K562 (cell line): ENCODE measurements around the gene SEC63. TPM values are rescaled to one million over a fixed set of nuclear protein-coding genes. Genes with fewer than 3 reads are reported as not detected.

Experiments
- ATAC-seq: fragments of 200-7000 bp; cut with Tn5 transposase; 3 replicates; pipeline ENCODE4 v1.9.1; 2020; ENCODE audit warnings: moderate library complexity
- BruUV-seq: library from RNA; stranded (reverse); fragments of 400-500 nt; replicated peaks from 2 replicates; lab custom pipeline; 2021; lab: Mats Ljungman, UMichigan
- CTCF ChIA-PET: fragments of 300-600 bp; formaldehyde crosslinking; extraction: SDS; loops from one replicate; lab custom pipeline; 2021; ENCODE audit warnings: low intra/inter-chr PET ratio; lab: Yijun Ruan, JAX
- POLR2A ChIA-PET: fragments of 300-600, 350-650 bp; sonication (Branson Sonifier 250); formaldehyde crosslinking; extraction: SDS; loops from one replicate; lab custom pipeline; 2021; ENCODE audit warnings: antibody characterized with exemption, inconsistent platforms; lab: Yijun Ruan, JAX
- DNase-seq, 4 experiments: peaks; one replicate each; pipeline versions ENCODE4 v3.0.0 to v3.0.0-alpha.2; 2011 to 2018; ENCODE audit warnings: low spot score in 3 of 4, mixed read lengths in 3 of 4; ENCODE audit errors: extremely low read depth in 1 of 4
- FAIRE-seq: peaks from 2 replicates; lab custom pipeline; 2011; peaks lifted over from hg19 to GRCh38; lab: Jason Lieb, UNC
- H2AFZ ChIP-seq: 2 replicates; pipeline ENCODE4 v1.6.0; 2011; ENCODE audit warnings: low read depth, low read length, control low read depth, inconsistent platforms
- H3K27ac ChIP-seq: fragments of 200-600 bp; 3 replicates; pipeline ENCODE4 v1.8.0; 2011; ENCODE audit warnings: low read depth, mild to moderate bottlenecking, control low read depth, inconsistent platforms, low read length, moderate library complexity, mixed read lengths; ENCODE audit errors: extremely low read depth
- H3K27me3 ChIP-seq, 2 experiments: fragments of 300-600 bp in 1 of 2; 2 replicates in 1 of 2; 3 replicates in 1 of 2; pipeline versions ENCODE4 v1.6.0 to v1.8.0; 2011; ENCODE audit warnings: inconsistent platforms in 2 of 2, low read length in 2 of 2, mild to moderate bottlenecking in 1 of 2, mixed read lengths in 1 of 2, moderate library complexity in 1 of 2; ENCODE audit not compliant: control insufficient read depth in 2 of 2, insufficient read depth in 2 of 2
- H3K36me3 ChIP-seq: fragments of 300-600 bp; 3 replicates; pipeline ENCODE4 v1.8.0; 2011; ENCODE audit warnings: mild to moderate bottlenecking, low read length, inconsistent platforms; ENCODE audit not compliant: control insufficient read depth, insufficient read depth
- H3K4me1 ChIP-seq, 2 experiments: fragments of 200-600 bp in 1 of 2; replicated peaks in 1 of 2; 2 replicates in 1 of 2; 3 replicates in 1 of 2; pipeline versions ENCODE4 v1.5.1 to v1.8.0; 2011; ENCODE audit warnings: inconsistent platforms in 2 of 2, low read length in 2 of 2, mild to moderate bottlenecking in 1 of 2, mixed read lengths in 1 of 2, moderate library complexity in 1 of 2; ENCODE audit not compliant: control insufficient read depth in 2 of 2, insufficient read depth in 2 of 2
- H3K4me2 ChIP-seq: 2 replicates; pipeline ENCODE4 v1.6.1; 2011; ENCODE audit warnings: low read length, control low read depth, inconsistent platforms, mixed read lengths; ENCODE audit not compliant: insufficient read depth
- H3K4me3 ChIP-seq: fragments of 200-600 bp; sonication (generic), shearing (Covaris generic); 2 replicates; pipeline ENCODE4 v1.5.1; 2016; ENCODE audit warnings: control low read depth, inconsistent platforms
- H3K79me2 ChIP-seq: fragments of 200-600 bp; 3 replicates; pipeline ENCODE4 v1.8.0; 2011; ENCODE audit warnings: low read length, inconsistent platforms; ENCODE audit not compliant: control insufficient read depth, insufficient read depth
- H3K9ac ChIP-seq, 2 experiments: 2 replicates each; pipeline versions ENCODE4 v1.6.0 to v1.6.1; 2011; ENCODE audit warnings: low read depth in 2 of 2, low read length in 2 of 2, control low read depth in 1 of 2, inconsistent platforms in 1 of 2, mild to moderate bottlenecking in 1 of 2, mixed read lengths in 1 of 2; ENCODE audit not compliant: insufficient read depth in 1 of 2
- H3K9me1 ChIP-seq: one replicate; pipeline ENCODE4 v1.6.0; 2011; ENCODE audit warnings: inconsistent platforms, mild to moderate bottlenecking, low read length, moderate library complexity; ENCODE audit not compliant: control insufficient read depth, insufficient read depth
- H3K9me3 ChIP-seq: replicated peaks from 2 replicates; pipeline ENCODE4 v1.5.1; 2011; ENCODE audit warnings: low read depth, low read length, inconsistent platforms; ENCODE audit not compliant: control insufficient read depth, insufficient read depth
- H4K20me1 ChIP-seq: replicated peaks from 2 replicates; pipeline ENCODE4 v1.6.1; 2011; ENCODE audit warnings: low read length, inconsistent platforms, mixed read lengths; ENCODE audit not compliant: control insufficient read depth, insufficient read depth
- ATF7 ChIP-seq: fragments of 450-650 bp; IDR thresholded peaks from 2 replicates; pipeline ENCODE4 v1.7.1; 2014; ENCODE audit warnings: mild to moderate bottlenecking, moderate library complexity
- BRF2 ChIP-seq: IDR thresholded peaks from 3 replicates; pipeline ENCODE4 v1.6.1; 2011; ENCODE audit warnings: borderline replicate concordance, mild to moderate bottlenecking; ENCODE audit not compliant: insufficient read length, insufficient read depth
- CBX2 ChIP-seq: fragments of 200-600 bp; sonication (generic); IDR thresholded peaks from one replicate; pipeline ENCODE4 v1.6.1; 2012; ENCODE audit warnings: mild to moderate bottlenecking, low read length, inconsistent platforms; ENCODE audit not compliant: insufficient read depth, poor library complexity, severe bottlenecking
- JUND ChIP-seq, 2 experiments: IDR thresholded peaks; 2 replicates in 1 of 2; 3 replicates in 1 of 2; pipeline ENCODE4 v1.6.1; 2011; ENCODE audit warnings: borderline replicate concordance in 2 of 2, low read depth in 2 of 2, low read length in 2 of 2, improper control_type of control experiment in 1 of 2, missing biosample characterization in 1 of 2, missing genetic modification characterization in 1 of 2, missing genetic modification reagents in 1 of 2
- KHSRP ChIP-seq: fragments of 450-650 bp; IDR thresholded peaks from 2 replicates; pipeline ENCODE4 v1.6.1; 2017
- NKRF ChIP-seq: fragments of 450-650 bp; IDR thresholded peaks from 2 replicates; pipeline ENCODE4 v1.6.1; 2016; ENCODE audit warnings: borderline replicate concordance
- PKNOX1 ChIP-seq: fragments of 450-650 bp; IDR thresholded peaks from 2 replicates; pipeline ENCODE4 v1.6.1; 2016
- RAD51 ChIP-seq: fragments of 450-650 bp; IDR thresholded peaks from 2 replicates; pipeline ENCODE4 v1.7.1; 2016; ENCODE audit warnings: low read depth, mild to moderate bottlenecking, borderline replicate concordance
- SMAD4 ChIP-seq: fragments of 250-450 bp; sonication (Bioruptor Pico); conservative IDR thresholded peaks from 2 replicates; pipeline ENCODE4 v1.8.0; 2021; ENCODE audit warnings: inconsistent platforms, mild to moderate bottlenecking, moderate library complexity
- ZNF143 ChIP-seq: sonication (generic); formaldehyde crosslinking; IDR thresholded peaks from 2 replicates; pipeline ENCODE4 v1.9.0; 2022; ENCODE audit warnings: mild to moderate bottlenecking, missing genetic modification reagents
- WGBS: fragments of 100-300 bp; shearing (Covaris generic); methylation state at CpG from one replicate; pipeline ENCODE4 v1.1.6; 2016; ENCODE audit warnings: low coverage, mixed read lengths; ENCODE audit not compliant: insufficient coverage; ENCODE audit errors: missing lambda C conversion rate; 5-methylcytosine and 5-hydroxymethylcytosine counted together
- in situ Hi-C: fragments of 300-500 bp; cut with MboI; formaldehyde crosslinking; loops from 4 replicates; pipeline ENCODE4 v1.15.0; 2018; ENCODE audit warnings: inconsistent platforms, mixed read lengths
- intact Hi-C: fragments of 100-400 bp; cut with micrococcal nuclease; formaldehyde crosslinking; loops from 2 replicates; pipeline ENCODE4 v1.14.2; 2022
- polyA plus RNA-seq, 8 experiments: library from polyadenylated mRNA; depleted of rRNA in 4 of 8; stranded (reverse) in 5 of 8; unstranded in 3 of 8; fragments of >200 nt; fragmentation: Nextera tagmentation in 2 of 8; fragmentation: Illumina TruSeq in 1 of 8; extraction: Ambion mirVana in 2 of 8; extraction: Trizol in 1 of 8; gene quantifications; 2 replicates each; pipeline versions ENCODE4 v1.2.1 to v1.2.3, GENCODE V29; 2011 to 2014; ENCODE audit warnings: inconsistent platforms in 1 of 8, missing spikeins in 1 of 8
- total RNA-seq, 7 experiments: library from RNA; depleted of rRNA in 6 of 7; stranded (reverse); fragments of >200 nt in 6 of 7; fragmentation: Illumina TruSeq in 2 of 7; extraction: Trizol in 2 of 7; gene quantifications; 2 replicates each; pipeline versions ENCODE4 v1.2.1 to v1.2.3, GENCODE V29; 2011 to 2021; ENCODE audit warnings: low replicate concordance in 1 of 7
- TF ChIP-seq, protein P1 (sequence below), 2 experiments: fragments of 450-650 bp in 1 of 2; sonication (generic) in 1 of 2; formaldehyde crosslinking in 1 of 2; IDR thresholded peaks in 1 of 2; conservative IDR thresholded peaks in 1 of 2; 2 replicates each; pipeline versions ENCODE4 v1.6.1 to v1.8.1; 2016 to 2023; ENCODE audit warnings: mild to moderate bottlenecking in 2 of 2, moderate library complexity in 2 of 2, inconsistent platforms in 1 of 2, missing genetic modification reagents in 1 of 2
- TF ChIP-seq, protein P2 (sequence below): sonication (generic); formaldehyde crosslinking; IDR thresholded peaks from 2 replicates; pipeline ENCODE4 v1.8.0; 2022; ENCODE audit warnings: missing genetic modification reagents, mild to moderate bottlenecking, moderate library complexity, borderline replicate concordance

The SEC63 gene
- total and polyA plus RNA-seq, 9 of the 15 experiments (the other 6 are each of a cell fraction or from before 2014, with no cell fraction given) = 13.8 to 74.6 (median 28.4) TPM

- ChIA-PET POLR2A (interaction anchor here (2.6 kb wide), 1 partner anchor 11 kb away, joined by 9 read pairs; no protein-coding TSS in a partner anchor), CTCF (no interaction called here)
- Histone ChIP-seq H3K79me2 (no peaks in the 10 kb centered on the region), H3K27me3 (no peaks in the 10 kb centered on the region; a peak in 1 of 5 replicates), H4K20me1 (no peaks in the 10 kb centered on the region), H3K36me3 (no peaks in the 10 kb centered on the region), H3K27ac (no peak overlapping the region), H3K9me3 (no peaks in the 10 kb centered on the region), H2AFZ (peak overlapping the region; percentile 67), H3K4me3 (no peak overlapping the region), H3K4me1 (no peaks in the 10 kb centered on the region; a peak in 2 of 5 replicates), H3K9ac (no peak overlapping the region), H3K9me1 (no peaks in the 10 kb centered on the region), H3K4me2 (no peak overlapping the region)
- ATAC-seq (peak; percentile 61), FAIRE-seq (no peak), DNase-seq (no peak)
- no TSS peak for BruUV-seq
- intact Hi-C loops (no loop called here), in situ Hi-C loops (no loop called here)
- WGBS = 18% methylated on average over 9 of the region's 9 CpGs
- TF ChIP-seq, protein P1, sequence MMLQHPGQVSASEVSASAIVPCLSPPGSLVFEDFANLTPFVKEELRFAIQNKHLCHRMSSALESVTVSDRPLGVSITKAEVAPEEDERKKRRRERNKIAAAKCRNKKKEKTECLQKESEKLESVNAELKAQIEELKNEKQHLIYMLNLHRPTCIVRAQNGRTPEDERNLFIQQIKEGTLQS (IDR thresholded peaks at IDR 0.05) = peak; percentile 79
- TF ChIP-seq, protein P1 (CRISPR knock-in tag; conservative IDR thresholded peaks at IDR 0.05) = no peak
- TF ChIP-seq JUND (IDR thresholded peaks at IDR 0.05; ENCODE audit: borderline replicate concordance, low read depth, low read length) = peak; percentile 55; the same call in 1 of the 2 replicates
- peak; percentile 82; the same call in 2 of the 3 replicates for TF ChIP-seq JUND (tag; IDR thresholded peaks at IDR 0.05; ENCODE audit: borderline replicate concordance, low read depth, low read length)
- peak; percentile 84 for TF ChIP-seq PKNOX1
- TF ChIP-seq, protein P2, sequence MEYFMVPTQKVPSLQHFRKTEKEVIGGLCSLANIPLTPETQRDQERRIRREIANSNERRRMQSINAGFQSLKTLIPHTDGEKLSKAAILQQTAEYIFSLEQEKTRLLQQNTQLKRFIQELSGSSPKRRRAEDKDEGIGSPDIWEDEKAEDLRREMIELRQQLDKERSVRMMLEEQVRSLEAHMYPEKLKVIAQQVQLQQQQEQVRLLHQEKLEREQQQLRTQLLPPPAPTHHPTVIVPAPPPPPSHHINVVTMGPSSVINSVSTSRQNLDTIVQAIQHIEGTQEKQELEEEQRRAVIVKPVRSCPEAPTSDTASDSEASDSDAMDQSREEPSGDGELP (CRISPR knock-in tag) = peak; percentile 53; the same call in 1 of the 2 replicates
- TF ChIP-seq RAD51 = peak; percentile 30; the same call in 1 of the 2 replicates
- no peak for TF ChIP-seq CBX2
- TF ChIP-seq BRF2 = no peak
- no peak for TF ChIP-seq SMAD4
- no peak for TF ChIP-seq KHSRP
- no peak for TF ChIP-seq ZNF143
- no peak for TF ChIP-seq NKRF
- TF ChIP-seq ATF7 = peak; percentile 50; the same call in 1 of the 2 replicates
Observed at GRCh38 chr6:108002365-108003221, 44.6 kb upstream of the SEC63 start.
